Measurements from ENCODE around the gene CLIC3. TPM values are rescaled to one million over a fixed set of nuclear protein-coding genes. Genes with fewer than 3 reads are reported as not detected.
"Not testable (repeated sequence)": the region's sequence is repeated elsewhere in the genome, so short reads cannot be mapped to it uniquely, and the experiment has no call there.

The CLIC3 gene
- total RNA-seq, 2 experiments from 2014 or later, result not detected

GRCh38 chr9:137037035-137037434, 40.7 kb upstream of the CLIC3 start:
- no peak for DNase-seq
- Mint-ChIP-seq H3K9me3 (no peaks in the 10 kb centered on the region), H3K4me1 (ENCODE audit: low read depth) (peaks cover 17% of the 10 kb centered on the region), H3K27ac (no peak overlapping the region), H3K27me3 (ENCODE audit: low read depth) (no peaks in the 10 kb centered on the region), H3K36me3 (ENCODE audit: low read depth) (no peaks in the 10 kb centered on the region), H3K4me3 (no peak overlapping the region)
- CTCF ChIA-PET, result interaction anchor here (0.8 to 5.0 kb wide), 3 partner anchors 9 to 89 kb away, joined by 4 to 48 read pairs (median 30); partner anchors contain the start of gene NPDC1
- intact Hi-C loops (cut with micrococcal nuclease), result no loop called here

DNA sequence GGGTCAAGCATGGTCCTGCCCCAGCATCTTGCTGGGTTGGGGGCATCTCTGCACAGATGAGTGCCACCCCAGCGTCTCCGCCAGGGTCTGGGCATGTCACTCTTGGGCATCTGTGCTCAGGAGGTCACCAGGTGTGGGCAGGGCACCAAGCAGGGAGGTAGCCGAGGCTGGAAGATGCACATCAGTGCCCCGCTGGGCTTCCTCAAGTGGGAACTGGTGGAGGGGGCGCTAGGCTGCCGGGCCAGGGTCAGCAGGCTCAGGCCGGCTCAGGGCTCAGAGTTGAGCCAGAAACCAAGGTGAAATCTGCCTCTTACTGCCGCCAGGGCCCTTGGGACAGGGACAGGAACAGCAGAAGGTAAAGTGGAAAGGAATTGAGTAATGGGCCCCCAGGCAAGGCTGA, 39.6 kb upstream of the CLIC3 start:
- Mint-ChIP-seq H3K36me3 (ENCODE audit: low read depth) (no peaks in the 10 kb centered on the region), H3K4me1 (ENCODE audit: low read depth) (peaks cover 21% of the 10 kb centered on the region), H3K27ac (no peak overlapping the region), H3K9me3 (no peaks in the 10 kb centered on the region), H3K27me3 (ENCODE audit: low read depth) (peaks cover 2% of the 10 kb centered on the region), H3K4me3 (no peak overlapping the region)
- CTCF ChIA-PET, result interaction anchor here (0.7 to 5.0 kb wide), 19 partner anchors 8 to 306 kb away, joined by 3 to 48 read pairs (median 6); partner anchors contain the start of genes NPDC1, SAPCD2 and TMEM141
- intact Hi-C loops (cut with micrococcal nuclease), result loop anchor here (1.0 to 2.0 kb wide), 6 partner anchors 31 to 249 kb away; partner anchors contain the start of genes AJM1, SAPCD2 and TMEM141
- no peak for DNase-seq

DNA sequence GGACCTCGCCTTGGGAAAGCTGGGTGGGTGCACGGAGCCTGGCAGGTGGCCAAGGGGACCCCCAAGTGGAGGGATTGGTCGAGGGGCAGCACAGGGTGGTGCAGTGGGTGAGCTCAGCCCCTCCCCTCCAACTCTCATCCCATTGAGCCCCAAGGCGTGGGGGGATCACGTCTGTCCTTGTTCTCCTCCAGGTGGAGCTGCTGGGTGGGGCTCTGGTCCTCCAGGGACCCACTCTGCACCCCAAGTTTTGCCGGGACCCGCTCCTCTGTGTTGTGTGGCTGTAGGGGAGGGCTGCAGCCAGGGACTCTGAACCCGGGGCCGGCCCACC, 39.1 kb upstream of the CLIC3 start:
- H3K4me3 Mint-ChIP-seq, result no peak overlapping the region
- H3K27me3 Mint-ChIP-seq (ENCODE audit: low read depth), result peaks cover 2% of the 10 kb centered on the region
- CTCF ChIA-PET, result interaction anchor here (0.7 to 5.0 kb wide), 38 partner anchors 9 to 308 kb away, joined by 3 to 48 read pairs (median 4); partner anchors contain the start of genes MAN1B1, NELFB, NPDC1 and SAPCD2
- intact Hi-C loops (cut with micrococcal nuclease), result loop anchor here (1.0 to 2.0 kb wide), 6 partner anchors 31 to 248 kb away; partner anchors contain the start of genes AJM1, SAPCD2 and TMEM141
- H3K36me3 Mint-ChIP-seq (ENCODE audit: low read depth), result no peaks in the 10 kb centered on the region
- H3K4me1 Mint-ChIP-seq (ENCODE audit: low read depth), result peaks cover 25% of the 10 kb centered on the region
- H3K27ac Mint-ChIP-seq, result no peak overlapping the region
- H3K9me3 Mint-ChIP-seq, result no peaks in the 10 kb centered on the region
- no peak for DNase-seq

DNA sequence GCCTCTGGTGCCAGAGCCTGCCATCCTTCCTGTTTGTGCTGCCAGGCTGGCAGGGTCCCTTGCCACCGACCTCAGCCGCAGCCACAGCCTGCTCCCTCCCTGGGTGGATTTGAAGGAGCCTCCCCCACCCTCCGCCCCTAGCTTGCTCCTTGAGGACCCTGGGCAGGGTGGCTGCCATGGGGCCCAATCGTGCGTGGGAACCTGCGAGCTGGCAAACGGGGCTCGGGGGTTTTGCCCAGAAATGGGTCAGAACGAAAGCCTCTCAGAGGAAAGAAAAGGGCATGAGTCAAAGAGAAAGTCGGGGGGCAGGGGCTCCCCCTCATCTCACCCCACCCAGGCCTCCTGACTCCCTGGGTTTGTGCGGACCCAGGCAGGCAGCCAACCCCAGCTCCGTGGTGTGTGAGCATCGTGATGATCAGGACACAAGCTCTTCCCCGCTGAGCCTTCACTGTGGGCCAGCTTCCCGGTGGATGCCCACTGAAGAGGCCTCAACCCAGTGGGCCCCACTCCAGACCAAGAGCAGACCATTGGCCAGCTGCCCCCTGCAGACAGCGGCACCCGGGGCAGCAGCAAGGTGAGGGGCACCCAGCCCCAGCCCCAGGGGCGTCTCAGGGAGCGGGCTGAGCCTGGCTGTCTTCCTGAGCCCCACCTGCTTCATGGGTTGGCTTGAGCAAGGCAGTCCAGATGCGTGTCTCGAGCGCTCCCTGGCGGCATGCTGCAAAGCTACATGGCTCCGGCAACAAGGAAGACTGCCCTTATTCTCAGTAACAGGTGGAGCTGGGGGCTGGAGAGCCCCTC, 38.5 kb upstream of the CLIC3 start:
- H3K27ac Mint-ChIP-seq, result peak overlapping the region; percentile 79
- no peaks in the 10 kb centered on the region for H3K9me3 Mint-ChIP-seq
- peaks cover 30% of the 10 kb centered on the region for H3K4me1 Mint-ChIP-seq (ENCODE audit: low read depth)
- H3K36me3 Mint-ChIP-seq (ENCODE audit: low read depth), result no peaks in the 10 kb centered on the region
- peak; percentile 93 for DNase-seq
- peaks cover 2% of the 10 kb centered on the region for H3K27me3 Mint-ChIP-seq (ENCODE audit: low read depth)
- CTCF ChIA-PET, result interaction anchor here (0.6 to 5.0 kb wide), 45 partner anchors 9 to 308 kb away, joined by 3 to 48 read pairs (median 4); partner anchors contain the start of genes AJM1, MAN1B1, NELFB and NPDC1
- H3K4me3 Mint-ChIP-seq, result peak overlapping the region; percentile 59
- intact Hi-C loops (cut with micrococcal nuclease), result loop anchor here (1.0 to 2.0 kb wide), 6 partner anchors 30 to 248 kb away; partner anchors contain the start of genes AJM1, SAPCD2 and TMEM141

DNA sequence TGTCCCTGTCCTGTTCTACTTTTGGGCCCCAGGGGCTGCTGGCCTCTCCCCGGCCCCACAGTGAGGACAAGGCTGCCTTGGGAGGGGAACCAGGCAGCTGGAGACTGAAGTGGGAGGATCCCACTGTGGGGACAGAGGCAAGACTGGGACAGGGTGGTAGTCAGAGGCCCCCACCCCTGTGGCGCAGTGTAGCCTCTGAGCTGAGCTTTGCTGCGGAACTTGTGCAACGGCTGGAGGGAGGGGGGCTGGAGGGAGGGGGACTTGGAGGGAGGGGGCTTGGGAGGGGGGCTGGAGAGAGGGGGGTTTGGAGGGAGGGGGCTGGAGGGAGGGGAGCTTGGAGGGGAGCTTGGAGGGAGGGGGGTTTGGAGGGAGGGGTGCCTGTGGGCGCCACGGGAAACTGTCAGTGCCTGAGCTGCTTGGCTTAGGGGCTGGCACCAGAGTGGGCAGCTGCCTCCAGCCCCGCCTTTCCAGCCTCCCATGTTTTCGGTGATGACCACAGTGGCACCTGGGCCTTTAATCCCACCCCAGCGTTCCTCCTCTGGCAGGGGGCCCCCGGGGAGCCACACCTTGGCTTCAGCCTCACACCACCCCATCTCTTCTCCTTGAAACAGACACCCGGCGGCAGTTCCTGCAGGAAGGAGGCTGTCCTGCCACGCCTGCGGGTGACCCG, 37.8 kb upstream of the CLIC3 start:
- CTCF ChIA-PET, result interaction anchor here (0.6 to 5.0 kb wide), 37 partner anchors 9 to 307 kb away, joined by 3 to 48 read pairs (median 4); partner anchors contain the start of genes AJM1, NELFB, NPDC1 and SAPCD2
- DNase-seq, result no peak
- Mint-ChIP-seq H3K36me3 (ENCODE audit: low read depth) (no peaks in the 10 kb centered on the region), H3K27ac (peak overlapping the region; percentile 79), H3K9me3 (no peaks in the 10 kb centered on the region), H3K27me3 (ENCODE audit: low read depth) (peaks cover 5% of the 10 kb centered on the region), H3K4me1 (ENCODE audit: low read depth) (peaks cover 38% of the 10 kb centered on the region), H3K4me3 (peak overlapping the region; percentile 59)
- intact Hi-C loops (cut with micrococcal nuclease), result loop anchor here (2.0 kb wide), 2 partner anchors 29 to 191 kb away; partner anchors contain the start of gene AJM1

DNA sequence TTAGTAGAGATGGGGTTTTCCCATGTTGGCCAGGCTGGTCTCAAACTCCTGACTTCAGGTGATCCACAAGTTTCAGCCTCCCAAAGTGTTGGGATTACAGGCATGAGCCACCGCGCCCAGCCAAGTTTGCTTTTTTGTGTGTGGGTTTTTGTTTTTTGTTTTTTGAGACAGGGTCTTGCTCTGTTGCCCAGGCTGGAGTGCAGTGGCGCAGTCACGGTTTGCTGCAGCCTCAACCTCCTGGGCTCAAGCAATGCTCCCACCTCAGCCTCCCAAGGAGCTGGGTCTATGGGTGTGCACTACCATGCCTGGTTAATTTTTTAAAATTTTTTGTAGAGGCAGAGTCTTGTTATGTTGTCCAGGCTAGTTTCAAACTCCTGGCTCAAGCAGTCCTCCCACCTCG, 37.1 kb upstream of the CLIC3 start:
- intact Hi-C loops (cut with micrococcal nuclease); DNase-seq; H3K36me3 Mint-ChIP-seq (ENCODE audit: low read depth); H3K4me3 Mint-ChIP-seq; H3K9me3 Mint-ChIP-seq; H3K27ac Mint-ChIP-seq; H3K27me3 Mint-ChIP-seq (ENCODE audit: low read depth): not testable (repeated sequence)
- CTCF ChIA-PET, result interaction anchor here (2.5 to 5.0 kb wide), 3 partner anchors 33 to 246 kb away, joined by 27 to 48 read pairs (median 30); no protein-coding TSS in a partner anchor
- H3K4me1 Mint-ChIP-seq (ENCODE audit: low read depth), result peaks cover 41% of the 10 kb centered on the region

GRCh38 chr9:137032858-137033257, 36.5 kb upstream of the CLIC3 start:
- intact Hi-C loops (cut with micrococcal nuclease), result no loop called here
- H3K4me1 Mint-ChIP-seq (ENCODE audit: low read depth), result peaks cover 41% of the 10 kb centered on the region
- no peak overlapping the region for H3K27ac Mint-ChIP-seq
- CTCF ChIA-PET, result interaction anchor here (1.7 kb wide), 1 partner anchor 63 kb away, joined by 5 read pairs; no protein-coding TSS in a partner anchor
- H3K9me3 Mint-ChIP-seq, result no peaks in the 10 kb centered on the region
- H3K27me3 Mint-ChIP-seq (ENCODE audit: low read depth), result peaks cover 5% of the 10 kb centered on the region
- H3K4me3 Mint-ChIP-seq, result no peak overlapping the region
- H3K36me3 Mint-ChIP-seq (ENCODE audit: low read depth), result no peaks in the 10 kb centered on the region
- no peak for DNase-seq

DNA sequence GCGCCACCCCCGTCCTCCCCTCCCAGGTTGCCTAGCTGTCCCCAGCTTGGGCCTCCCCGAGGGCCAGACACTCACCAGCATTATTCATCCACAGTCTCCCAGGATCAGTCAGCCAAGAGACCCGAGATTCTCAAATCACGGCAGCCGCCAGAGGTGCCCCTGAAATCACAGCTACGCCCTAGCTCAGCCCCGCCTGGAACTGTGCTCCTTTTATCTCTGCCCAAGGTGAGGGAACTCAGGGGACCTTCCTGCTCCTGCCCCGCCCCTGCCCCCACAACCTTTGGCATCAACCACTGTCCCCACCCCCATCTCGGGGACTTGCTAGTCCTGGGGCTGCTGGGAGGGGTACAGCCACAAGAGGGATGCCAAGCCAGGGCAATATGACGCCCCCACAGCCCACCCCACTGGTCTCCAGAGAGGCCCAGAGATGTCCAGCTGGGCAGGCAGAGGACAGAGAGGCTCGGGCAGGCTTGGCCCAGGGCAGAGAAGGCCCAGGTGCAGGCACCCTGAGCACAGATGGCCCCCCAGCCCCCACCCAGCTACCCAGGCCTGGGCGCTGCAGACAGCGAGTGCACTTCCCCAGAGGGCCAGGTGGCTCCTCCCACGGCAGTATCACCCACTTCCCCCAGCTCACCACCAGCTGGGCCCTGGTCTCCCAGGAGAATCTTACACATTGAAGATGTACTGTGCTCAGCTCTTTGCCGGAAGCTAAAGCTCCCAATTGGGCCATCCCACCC, 35.7 kb upstream of the CLIC3 start, which contains the start of gene FUT7:
FUT7 (minus strand) TSS at position 185 of the 737 bp plus-strand sequence; CDS start at position 88, 97 bp downstream.
- H3K4me3 Mint-ChIP-seq, result no peak within 1 kb of the TSS
- no peaks in the 10 kb centered on the region for H3K36me3 Mint-ChIP-seq (ENCODE audit: low read depth)
- H3K27me3 Mint-ChIP-seq (ENCODE audit: low read depth), result peaks cover 5% of the 10 kb centered on the region
- intact Hi-C loops (cut with micrococcal nuclease), result no loop called here
- CTCF ChIA-PET, result interaction anchor here (1.7 kb wide), 1 partner anchor 64 kb away, joined by 5 read pairs; no protein-coding TSS in a partner anchor
- DNase-seq, result peak; percentile 59
- no peaks in the 10 kb centered on the region for H3K9me3 Mint-ChIP-seq
- H3K27ac Mint-ChIP-seq, result no peak within 1 kb of the TSS
- H3K4me1 Mint-ChIP-seq (ENCODE audit: low read depth), result peaks cover 44% of the 10 kb centered on the region

GRCh38 chr9:137030538-137031527, 34.5 kb upstream of the CLIC3 start:
- Mint-ChIP-seq H3K27ac (no peak overlapping the region), H3K36me3 (ENCODE audit: low read depth) (no peaks in the 10 kb centered on the region), H3K4me1 (ENCODE audit: low read depth) (peaks cover 44% of the 10 kb centered on the region), H3K4me3 (no peak overlapping the region), H3K27me3 (ENCODE audit: low read depth) (peaks cover 5% of the 10 kb centered on the region), H3K9me3 (no peaks in the 10 kb centered on the region)
- intact Hi-C loops (cut with micrococcal nuclease), result no loop called here
- CTCF ChIA-PET, result interaction anchor here (0.6 to 6.0 kb wide), 9 partner anchors 16 to 83 kb away, joined by 3 to 66 read pairs (median 10); partner anchors contain the start of genes CLIC3, NPDC1, PAXX and SAPCD2
- peak; percentile 61 for DNase-seq

DNA sequence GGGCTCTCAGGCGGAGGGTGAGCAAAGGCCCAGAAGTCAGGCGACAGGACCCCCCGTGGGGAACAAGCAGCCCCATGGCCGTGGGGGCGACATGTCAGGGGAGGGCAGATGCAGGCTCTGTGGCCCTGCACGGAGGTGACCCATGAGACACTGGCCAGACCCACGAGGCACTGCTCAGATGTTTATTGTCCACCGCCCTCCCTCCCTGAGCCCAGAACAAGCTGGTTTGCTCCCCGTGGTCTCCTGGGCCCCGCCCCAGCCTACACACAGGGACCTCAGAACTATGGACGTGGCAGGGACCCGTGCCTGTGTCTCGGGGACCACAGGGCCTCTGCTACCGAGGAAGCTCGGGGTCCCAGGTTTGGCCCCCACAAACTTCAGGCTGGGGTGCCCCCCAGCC, 33.6 kb upstream of the CLIC3 start:
- no peak overlapping the region for H3K27ac Mint-ChIP-seq
- intact Hi-C loops (cut with micrococcal nuclease), result no loop called here
- H3K36me3 Mint-ChIP-seq (ENCODE audit: low read depth), result no peaks in the 10 kb centered on the region

More for the DNA sequence above, 33.6 kb upstream of the CLIC3 start:
- Mint-ChIP-seq H3K27me3 (ENCODE audit: low read depth) (peaks cover 5% of the 10 kb centered on the region), H3K9me3 (no peaks in the 10 kb centered on the region), H3K4me1 (ENCODE audit: low read depth) (peaks cover 41% of the 10 kb centered on the region), H3K4me3 (no peak overlapping the region)
- CTCF ChIA-PET, result interaction anchor here (0.6 to 6.0 kb wide), 32 partner anchors 8 to 302 kb away, joined by 3 to 66 read pairs (median 5); partner anchors contain the start of genes AJM1, CLIC3, MAN1B1 and NPDC1
- no peak for DNase-seq
